HepG2 (cell line): Measurements from ENCODE around the gene DNAJC10. TPM values are rescaled to one million over a fixed set of nuclear protein-coding genes. Genes with fewer than 3 reads are reported as not detected.
A peak's percentile ranks its signal among the peaks of the same experiment; 100 is the strongest.

Experiments
- CAMTA2 ChIP-seq: sonication (generic); formaldehyde crosslinking; IDR thresholded peaks from 2 replicates; pipeline ENCODE4 v1.4.0; 2020; ENCODE audit warnings: mild to moderate bottlenecking, missing genetic modification reagents, borderline replicate concordance
- E2F1 ChIP-seq: sonication (generic); formaldehyde crosslinking; IDR thresholded peaks from 2 replicates; pipeline ENCODE4 v1.5.0; 2020; ENCODE audit warnings: missing genetic modification reagents
- FOXJ3 ChIP-seq: sonication (generic); formaldehyde crosslinking; IDR thresholded peaks from 2 replicates; pipeline ENCODE4 v1.4.0; 2020; ENCODE audit warnings: missing genetic modification reagents, mild to moderate bottlenecking, borderline replicate concordance
- HHEX ChIP-seq: IDR thresholded peaks from 2 replicates; pipeline ENCODE4 v1.6.1; 2016; ENCODE audit warnings: control low read depth
- HNF4A ChIP-seq: sonication (generic); formaldehyde crosslinking; IDR thresholded peaks from 2 replicates; pipeline ENCODE4 v1.4.0; 2020; ENCODE audit warnings: missing genetic modification reagents
- KDM5A ChIP-seq: fragments of 200-600 bp; sonication (generic); IDR thresholded peaks from 2 replicates; pipeline ENCODE4 v1.7.0; 2018; ENCODE audit warnings: antibody characterized with exemption, mild to moderate bottlenecking, low read length, borderline replicate concordance
- NFYC ChIP-seq: IDR thresholded peaks from 2 replicates; pipeline ENCODE4 v1.6.1; 2016; ENCODE audit warnings: missing genetic modification reagents, missing compliant biosample characterization
- PHF20 ChIP-seq: sonication (generic); formaldehyde crosslinking; IDR thresholded peaks from 2 replicates; pipeline ENCODE4 v1.5.0; 2020; ENCODE audit warnings: mild to moderate bottlenecking, missing genetic modification reagents
- RNF2 ChIP-seq: fragments of 450-650 bp; conservative IDR thresholded peaks from 2 replicates; pipeline ENCODE4 v1.6.1; 2016; ENCODE audit warnings: low read depth
- TAF1 ChIP-seq: sonication (generic); formaldehyde crosslinking; IDR thresholded peaks from 2 replicates; pipeline ENCODE4 v1.4.0; 2020; ENCODE audit warnings: missing genetic modification reagents
- ZBTB46 ChIP-seq: sonication (generic); formaldehyde crosslinking; IDR thresholded peaks from 2 replicates; pipeline ENCODE4 v1.4.0; 2020; ENCODE audit warnings: mild to moderate bottlenecking, missing genetic modification reagents, borderline replicate concordance
- ZEB1 ChIP-seq: IDR thresholded peaks from 2 replicates; pipeline ENCODE4 v1.6.1; 2012; ENCODE audit warnings: mild to moderate bottlenecking, low read depth, inconsistent platforms; ENCODE audit not compliant: insufficient replicate concordance
- ZNF121 ChIP-seq: sonication (generic); formaldehyde crosslinking; IDR thresholded peaks from 2 replicates; pipeline ENCODE4 v1.5.0; 2020; ENCODE audit warnings: mild to moderate bottlenecking, missing genetic modification reagents
- ZNF292 ChIP-seq: sonication (generic); formaldehyde crosslinking; IDR thresholded peaks from 2 replicates; pipeline ENCODE4 v1.8.1; 2022; ENCODE audit warnings: mild to moderate bottlenecking, low read depth, missing genetic modification reagents, borderline replicate concordance
- ZNF432 ChIP-seq: sonication (generic); formaldehyde crosslinking; IDR thresholded peaks from 2 replicates; pipeline ENCODE4 v1.5.0; 2020; ENCODE audit warnings: missing genetic modification reagents, mild to moderate bottlenecking, borderline replicate concordance
- ZNF781 ChIP-seq: sonication (generic); formaldehyde crosslinking; IDR thresholded peaks from 2 replicates; pipeline ENCODE4 v1.5.1; 2020; ENCODE audit warnings: borderline replicate concordance, mild to moderate bottlenecking, missing genetic modification reagents; ENCODE audit errors: not compliant biosample characterization
- polyA plus RNA-seq, 8 experiments: library from polyadenylated mRNA; depleted of rRNA in 3 of 8; stranded (reverse) in 7 of 8; unstranded in 1 of 8; fragments of >200 nt; fragmentation: Illumina TruSeq in 4 of 8; extraction: Trizol in 4 of 8; gene quantifications; 2 replicates each; pipeline versions ENCODE4 v1.2.1 to v1.2.3, GENCODE V29; 2011 to 2016; ENCODE audit warnings: low read depth in 4 of 8, missing spikeins in 1 of 8, mixed read lengths in 1 of 8; ENCODE audit not compliant: insufficient read depth in 1 of 8
- total RNA-seq, 5 experiments: library from RNA; depleted of rRNA; stranded (reverse); fragments of >200 nt; fragmentation: Illumina TruSeq; extraction: Trizol; gene quantifications; 2 replicates each; pipeline ENCODE4 v1.2.3, GENCODE V29; 2016; ENCODE audit warnings: low read depth in 1 of 5
- TF ChIP-seq, protein P1 (sequence below): sonication (generic); formaldehyde crosslinking; IDR thresholded peaks from 2 replicates; pipeline ENCODE4 v1.4.0; 2020; ENCODE audit warnings: missing genetic modification reagents, mild to moderate bottlenecking, borderline replicate concordance

The DNAJC10 gene
- total and polyA plus RNA-seq, 2 of the 13 experiments (the other 11 are each of a cell fraction or from before 2014, with no cell fraction given), result 44.1 to 178 TPM

GRCh38 chr2:182715892-182716649 lies at the start of gene DNAJC10 (continued):
- TF ChIP-seq FOXJ3, result no peak
- TF ChIP-seq, protein P1, sequence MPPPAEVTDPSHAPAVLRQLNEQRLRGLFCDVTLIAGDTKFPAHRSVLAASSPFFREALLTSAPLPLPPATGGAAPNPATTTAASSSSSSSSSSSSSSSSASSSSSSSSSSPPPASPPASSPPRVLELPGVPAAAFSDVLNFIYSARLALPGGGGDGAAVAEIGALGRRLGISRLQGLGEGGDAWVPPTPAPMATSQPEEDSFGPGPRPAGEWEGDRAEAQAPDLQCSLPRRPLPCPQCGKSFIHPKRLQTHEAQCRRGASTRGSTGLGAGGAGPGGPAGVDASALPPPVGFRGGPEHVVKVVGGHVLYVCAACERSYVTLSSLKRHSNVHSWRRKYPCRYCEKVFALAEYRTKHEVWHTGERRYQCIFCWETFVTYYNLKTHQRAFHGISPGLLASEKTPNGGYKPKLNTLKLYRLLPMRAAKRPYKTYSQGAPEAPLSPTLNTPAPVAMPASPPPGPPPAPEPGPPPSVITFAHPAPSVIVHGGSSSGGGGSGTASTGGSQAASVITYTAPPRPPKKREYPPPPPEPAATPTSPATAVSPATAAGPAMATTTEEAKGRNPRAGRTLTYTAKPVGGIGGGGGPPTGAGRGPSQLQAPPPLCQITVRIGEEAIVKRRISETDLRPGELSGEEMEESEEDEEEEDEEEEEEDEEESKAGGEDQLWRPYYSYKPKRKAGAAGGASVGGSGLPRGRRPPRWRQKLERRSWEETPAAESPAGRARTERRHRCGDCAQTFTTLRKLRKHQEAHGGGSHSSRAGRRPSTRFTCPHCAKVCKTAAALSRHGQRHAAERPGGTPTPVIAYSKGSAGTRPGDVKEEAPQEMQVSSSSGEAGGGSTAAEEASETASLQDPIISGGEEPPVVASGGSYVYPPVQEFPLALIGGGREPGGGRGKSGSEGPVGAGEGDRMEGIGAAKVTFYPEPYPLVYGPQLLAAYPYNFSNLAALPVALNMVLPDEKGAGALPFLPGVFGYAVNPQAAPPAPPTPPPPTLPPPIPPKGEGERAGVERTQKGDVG, result peak; percentile 91
- no peak for TF ChIP-seq HNF4A (CRISPR knock-in tag)
- peak; percentile 81 for TF ChIP-seq ZNF781 (CRISPR knock-in tag)
- TF ChIP-seq ZEB1, result no peak
- TF ChIP-seq ZNF432 (CRISPR knock-in tag), result no peak
- TF ChIP-seq ZNF121 (CRISPR knock-in tag), result peak; percentile 39; the same call in 1 of the 2 replicates
- peak; percentile 95 for TF ChIP-seq CAMTA2 (CRISPR knock-in tag)
- TF ChIP-seq KDM5A, result peak; percentile 82
- TF ChIP-seq RNF2, result peak; percentile 81; the same call in 1 of the 2 replicates
- TF ChIP-seq ZNF292 (CRISPR knock-in tag), result no peak; the same call in 1 of the 2 replicates
- peak; percentile 67 for TF ChIP-seq NFYC (CRISPR knock-in tag)
- TF ChIP-seq ZBTB46, result no peak; the same call in 1 of the 2 replicates
- TF ChIP-seq E2F1, result peak; percentile 81
- TF ChIP-seq HHEX (CRISPR knock-in tag), result no peak
- TF ChIP-seq TAF1 (CRISPR knock-in tag), result peak; percentile 92
- TF ChIP-seq PHF20, result peak; percentile 71; the same call in 1 of the 2 replicates
